Measurements from ENCODE around the gene FTL.

DNA sequence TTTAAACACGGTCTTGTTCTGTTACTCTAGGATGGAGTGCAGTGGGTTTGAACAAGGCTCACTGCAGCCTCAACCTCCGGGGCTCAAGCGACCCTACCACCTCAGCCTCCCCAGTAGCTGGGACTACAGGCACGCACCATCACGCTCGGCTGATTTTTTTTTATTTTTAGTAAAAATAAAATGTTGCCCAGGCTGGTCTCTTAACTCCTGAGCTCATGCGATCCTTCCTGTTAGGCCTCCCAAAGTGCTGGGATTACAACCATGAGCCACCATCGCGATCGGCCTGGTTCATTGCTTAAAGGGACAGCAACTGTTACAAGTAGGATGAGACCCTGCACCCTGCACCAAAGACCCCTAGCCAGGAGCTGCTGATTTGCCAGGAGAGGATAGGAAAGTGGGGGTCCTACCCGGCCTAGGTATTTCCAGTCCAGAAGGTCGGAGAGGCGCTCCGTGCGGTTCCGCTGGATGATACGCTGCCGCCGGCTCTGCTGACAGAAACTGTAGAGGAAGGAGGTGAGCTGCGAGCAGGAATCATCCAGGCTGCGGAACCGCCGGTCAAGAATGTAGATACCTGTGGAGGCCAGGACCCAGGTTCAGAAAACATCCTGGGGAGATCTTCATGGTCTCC lies 5.1 kb downstream of the FTL start:
- TF ChIP-seq POLR2A (IDR thresholded peaks at IDR 0.05) (no peak), POLR2AphosphoS5 (IDR thresholded peaks at IDR 0.05; ENCODE audit: insufficient read depth in 1 of 2, low read depth in 1 of 2) (no peak)
- TF ChIP-seq, protein P1, sequence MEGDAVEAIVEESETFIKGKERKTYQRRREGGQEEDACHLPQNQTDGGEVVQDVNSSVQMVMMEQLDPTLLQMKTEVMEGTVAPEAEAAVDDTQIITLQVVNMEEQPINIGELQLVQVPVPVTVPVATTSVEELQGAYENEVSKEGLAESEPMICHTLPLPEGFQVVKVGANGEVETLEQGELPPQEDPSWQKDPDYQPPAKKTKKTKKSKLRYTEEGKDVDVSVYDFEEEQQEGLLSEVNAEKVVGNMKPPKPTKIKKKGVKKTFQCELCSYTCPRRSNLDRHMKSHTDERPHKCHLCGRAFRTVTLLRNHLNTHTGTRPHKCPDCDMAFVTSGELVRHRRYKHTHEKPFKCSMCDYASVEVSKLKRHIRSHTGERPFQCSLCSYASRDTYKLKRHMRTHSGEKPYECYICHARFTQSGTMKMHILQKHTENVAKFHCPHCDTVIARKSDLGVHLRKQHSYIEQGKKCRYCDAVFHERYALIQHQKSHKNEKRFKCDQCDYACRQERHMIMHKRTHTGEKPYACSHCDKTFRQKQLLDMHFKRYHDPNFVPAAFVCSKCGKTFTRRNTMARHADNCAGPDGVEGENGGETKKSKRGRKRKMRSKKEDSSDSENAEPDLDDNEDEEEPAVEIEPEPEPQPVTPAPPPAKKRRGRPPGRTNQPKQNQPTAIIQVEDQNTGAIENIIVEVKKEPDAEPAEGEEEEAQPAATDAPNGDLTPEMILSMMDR (IDR thresholded peaks at IDR 0.05), result no peak

All from vagina (tissue), 2 donors.